Loucy (cell line): ENCODE results near the gene MEF2B.

Experiments used
- H2AFZ ChIP-seq: fragments of 200-600 bp; sonication (generic); 2 replicates; pipeline ENCODE4 v1.6.0; 2016; ENCODE audit warnings: antibody characterized with exemption, mild to moderate bottlenecking, low read length, moderate library complexity
- H3F3A ChIP-seq: fragments of 200-600 bp; 2 replicates; pipeline ENCODE4 v1.6.0; 2016; ENCODE audit warnings: antibody characterized with exemption, low read depth, mild to moderate bottlenecking
- H3K27me3 ChIP-seq: fragments of 200-600 bp; sonication (generic); 2 replicates; pipeline ENCODE4 v1.6.1; 2014; ENCODE audit warnings: low read length, mild to moderate bottlenecking; ENCODE audit not compliant: insufficient read depth, poor library complexity, severe bottlenecking
- H3K36me3 ChIP-seq: fragments of 200-600 bp; sonication (generic); 2 replicates; pipeline ENCODE4 v1.6.1; 2016; ENCODE audit warnings: low read length; ENCODE audit not compliant: insufficient read depth
- H3K4me1 ChIP-seq: fragments of 200-600 bp; sonication (generic); 2 replicates; pipeline ENCODE4 v1.5.1; 2014; ENCODE audit warnings: low read length, mild to moderate bottlenecking; ENCODE audit not compliant: insufficient read depth, poor library complexity, severe bottlenecking
- H3K4me2 ChIP-seq: fragments of 200-600 bp; sonication (generic); 2 replicates; pipeline ENCODE4 v1.6.0; 2014; ENCODE audit warnings: antibody characterized with exemption, low read length, low read depth, mild to moderate bottlenecking; ENCODE audit not compliant: poor library complexity, severe bottlenecking
- H3K4me3 ChIP-seq: fragments of 200-600 bp; sonication (generic); 2 replicates; pipeline ENCODE4 v1.5.1; 2014; ENCODE audit warnings: low read length, mild to moderate bottlenecking, mixed read lengths; ENCODE audit not compliant: poor library complexity, severe bottlenecking
- H3K79me2 ChIP-seq: fragments of 200-600 bp; sonication (generic); 2 replicates; pipeline ENCODE4 v1.6.1; 2014; ENCODE audit warnings: low read length; ENCODE audit not compliant: insufficient read depth
- H3K9ac ChIP-seq: fragments of 200-600 bp; sonication (generic); 2 replicates; pipeline ENCODE4 v1.6.0; 2014; ENCODE audit warnings: mild to moderate bottlenecking, low read depth, low read length, moderate library complexity; ENCODE audit not compliant: poor library complexity, severe bottlenecking
- H3K9me2 ChIP-seq: fragments of 200-600 bp; sonication (generic); replicated peaks from 2 replicates; pipeline ENCODE4 v1.6.1; 2016; ENCODE audit warnings: low read depth, low read length, mixed read lengths
- H3K9me3 ChIP-seq: fragments of 200-600 bp; sonication (generic); 2 replicates; pipeline ENCODE4 v1.6.1; 2014; ENCODE audit warnings: mild to moderate bottlenecking, antibody characterized with exemption, low read length, low read depth; ENCODE audit not compliant: insufficient read depth
- H4K20me1 ChIP-seq: fragments of 200-600 bp; sonication (generic); 2 replicates; pipeline ENCODE4 v1.6.0; 2014; ENCODE audit warnings: antibody characterized with exemption, low read length, mild to moderate bottlenecking; ENCODE audit not compliant: insufficient read depth, poor library complexity, severe bottlenecking
- EZH2phosphoT487 ChIP-seq: fragments of 200-600 bp; IDR thresholded peaks from 2 replicates; pipeline ENCODE4 v1.6.1; 2018; ENCODE audit warnings: antibody characterized with exemption, mild to moderate bottlenecking, moderate library complexity, borderline replicate concordance
- TF ChIP-seq, protein P1 (sequence below): fragments of 200-600 bp; sonication (generic); conservative IDR thresholded peaks from 2 replicates; pipeline ENCODE4 v1.5.1; 2014; ENCODE audit warnings: mild to moderate bottlenecking, antibody characterized with exemption, low read length

Gene MEF2B

DNA sequence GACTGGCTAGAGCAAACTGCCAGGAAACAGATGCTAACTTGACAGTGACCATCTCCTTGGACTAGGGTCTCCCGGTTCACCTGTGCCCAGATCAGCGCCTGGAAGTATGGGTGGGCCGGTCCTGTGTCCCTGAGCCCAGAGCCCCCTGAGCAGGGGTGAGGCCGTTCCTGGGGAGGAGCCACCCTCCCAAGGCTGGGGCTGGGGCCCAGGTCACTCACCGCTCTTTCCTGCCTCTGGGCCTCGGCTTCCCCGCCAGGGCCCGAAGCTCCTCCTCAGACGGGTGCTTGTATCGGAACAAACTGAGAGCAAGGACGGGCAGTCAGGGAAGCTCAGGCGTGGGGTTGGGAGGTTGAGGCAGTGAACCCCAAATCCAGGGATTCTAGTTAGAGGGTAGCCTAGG lies 37.2 kb downstream of the MEF2B start:
- Histone ChIP-seq H3K79me2 (peaks cover 9% of the 10 kb centered on the region), H3K4me1 (peaks cover 17% of the 10 kb centered on the region), H2AFZ (no peak overlapping the region), H3K9me2 (no peaks in the 10 kb centered on the region), H3F3A (no peaks in the 10 kb centered on the region), H3K4me2 (no peak overlapping the region), H3K27me3 (no peaks in the 10 kb centered on the region), H4K20me1 (no peaks in the 10 kb centered on the region), H3K36me3 (no peaks in the 10 kb centered on the region), H3K9ac (no peak overlapping the region), H3K4me3 (no peak overlapping the region), H3K9me3 (no peaks in the 10 kb centered on the region)
- TF ChIP-seq, protein P1, sequence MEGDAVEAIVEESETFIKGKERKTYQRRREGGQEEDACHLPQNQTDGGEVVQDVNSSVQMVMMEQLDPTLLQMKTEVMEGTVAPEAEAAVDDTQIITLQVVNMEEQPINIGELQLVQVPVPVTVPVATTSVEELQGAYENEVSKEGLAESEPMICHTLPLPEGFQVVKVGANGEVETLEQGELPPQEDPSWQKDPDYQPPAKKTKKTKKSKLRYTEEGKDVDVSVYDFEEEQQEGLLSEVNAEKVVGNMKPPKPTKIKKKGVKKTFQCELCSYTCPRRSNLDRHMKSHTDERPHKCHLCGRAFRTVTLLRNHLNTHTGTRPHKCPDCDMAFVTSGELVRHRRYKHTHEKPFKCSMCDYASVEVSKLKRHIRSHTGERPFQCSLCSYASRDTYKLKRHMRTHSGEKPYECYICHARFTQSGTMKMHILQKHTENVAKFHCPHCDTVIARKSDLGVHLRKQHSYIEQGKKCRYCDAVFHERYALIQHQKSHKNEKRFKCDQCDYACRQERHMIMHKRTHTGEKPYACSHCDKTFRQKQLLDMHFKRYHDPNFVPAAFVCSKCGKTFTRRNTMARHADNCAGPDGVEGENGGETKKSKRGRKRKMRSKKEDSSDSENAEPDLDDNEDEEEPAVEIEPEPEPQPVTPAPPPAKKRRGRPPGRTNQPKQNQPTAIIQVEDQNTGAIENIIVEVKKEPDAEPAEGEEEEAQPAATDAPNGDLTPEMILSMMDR, result no peak
- no peak for TF ChIP-seq EZH2phosphoT487

DNA sequence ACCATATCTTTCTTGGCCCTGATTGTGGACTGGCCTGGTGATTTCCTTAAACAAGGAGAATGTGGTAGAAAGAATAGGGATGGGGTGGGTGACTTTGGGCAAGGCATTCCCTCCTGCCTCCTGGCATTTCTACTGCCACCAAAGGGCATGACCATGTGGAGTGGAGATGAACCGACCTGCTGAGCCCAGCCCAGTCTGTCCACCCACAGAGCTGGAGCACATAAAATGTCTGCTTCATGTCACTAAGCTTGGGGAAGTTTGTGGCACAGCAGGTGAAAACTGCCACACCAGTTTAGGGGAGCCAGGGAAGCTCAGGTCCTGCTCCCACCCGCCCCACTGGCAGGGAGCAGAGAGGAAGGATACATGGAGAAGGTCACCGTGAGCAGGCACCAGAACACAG lies 38.1 kb downstream of the MEF2B start:
- H3K4me3 ChIP-seq, result no peak overlapping the region
- no peak overlapping the region for H2AFZ ChIP-seq
- H3K36me3 ChIP-seq, result no peaks in the 10 kb centered on the region
- no peaks in the 10 kb centered on the region for H4K20me1 ChIP-seq
- no peak overlapping the region for H3K9ac ChIP-seq
- H3K79me2 ChIP-seq, result 0 out of 2 replicates have a peak, but pooled peaks cover under 1% of the 10 kb centered on the region
- no peaks in the 10 kb centered on the region for H3F3A ChIP-seq
- H3K27me3 ChIP-seq, result no peaks in the 10 kb centered on the region
- no peak overlapping the region for H3K4me2 ChIP-seq
- peaks cover 7% of the 10 kb centered on the region for H3K4me1 ChIP-seq
- H3K9me3 ChIP-seq, result no peaks in the 10 kb centered on the region
- TF ChIP-seq, protein P1, result no peak
- no peak for TF ChIP-seq EZH2phosphoT487
- H3K9me2 ChIP-seq, result no peaks in the 10 kb centered on the region

DNA sequence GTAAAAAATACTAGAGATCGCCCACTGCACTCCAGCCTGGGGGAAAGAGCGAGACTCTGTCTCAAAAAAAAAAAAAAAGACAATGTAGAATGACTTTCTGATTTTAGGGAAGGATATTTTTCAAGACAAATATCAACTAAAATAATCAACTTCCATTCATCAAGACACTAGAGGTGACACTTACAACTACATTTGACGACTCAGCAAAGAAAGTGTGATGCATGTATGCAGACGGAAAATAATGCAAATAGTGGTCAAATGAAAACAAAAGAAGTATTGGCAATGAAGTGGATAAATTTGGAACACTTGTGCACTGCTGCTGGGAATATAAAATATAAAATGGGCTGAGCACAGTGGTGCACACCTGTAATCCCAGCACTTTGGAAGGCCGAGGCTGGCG lies 44.0 kb downstream of the MEF2B start:
- Histone ChIP-seq H3K4me3 (no peak overlapping the region), H3K9ac (no peak overlapping the region), H4K20me1 (no peaks in the 10 kb centered on the region), H2AFZ (no peak overlapping the region), H3F3A (no peaks in the 10 kb centered on the region), H3K4me2 (no peak overlapping the region), H3K4me1 (no peaks in the 10 kb centered on the region), H3K9me3 (no peaks in the 10 kb centered on the region), H3K79me2 (no peaks in the 10 kb centered on the region), H3K9me2 (no peaks in the 10 kb centered on the region), H3K36me3 (no peaks in the 10 kb centered on the region), H3K27me3 (no peaks in the 10 kb centered on the region)
- TF ChIP-seq, protein P1, result no peak
- no peak for TF ChIP-seq EZH2phosphoT487
